CD8-positive, alpha-beta memory T cell (primary cell): Measurements from ENCODE around the gene SBK2. TPM values are rescaled to one million over a fixed set of nuclear protein-coding genes. Genes with fewer than 3 reads are reported as not detected.
"Not testable (repeated sequence)": the region's sequence is repeated elsewhere in the genome, so short reads cannot be mapped to it uniquely, and the experiment has no call there.

Experiments used
- CTCF ChIA-PET: fragments of 350-600 bp; sonication (Branson Sonifier 250); formaldehyde crosslinking; loops from one replicate; lab custom pipeline; 2021; ENCODE audit warnings: antibody characterized with exemption; lab: Charles Lee
- POLR2A ChIA-PET: fragments of 350-600 bp; sonication (Branson Sonifier 250); formaldehyde crosslinking; loops from one replicate; lab custom pipeline; 2021; ENCODE audit warnings: antibody characterized with exemption; lab: Charles Lee
- DNase-seq, 5 donors: peaks; one replicate each; pipeline versions ENCODE4 v3.0.0 to v3.0.0-alpha.2; 2020 to 2022; ENCODE audit warnings: mixed read lengths in 1 of 5
- H3K27ac ChIP-seq: one replicate; pipeline ENCODE4 v1.7.0; 2013; ENCODE audit warnings: low read depth, mild to moderate bottlenecking, low read length, moderate library complexity
- H3K27me3 ChIP-seq: 2 replicates; pipeline ENCODE4 v1.7.0; 2013; ENCODE audit warnings: low read length, mild to moderate bottlenecking; ENCODE audit not compliant: insufficient read depth, poor library complexity, severe bottlenecking
- H3K36me3 ChIP-seq: 2 replicates; pipeline ENCODE4 v1.7.0; 2013; ENCODE audit warnings: mild to moderate bottlenecking, low read length, moderate library complexity; ENCODE audit not compliant: insufficient read depth
- H3K4me1 ChIP-seq: 2 replicates; pipeline ENCODE4 v1.7.0; 2013; ENCODE audit warnings: mild to moderate bottlenecking, low read length, moderate library complexity; ENCODE audit not compliant: insufficient read depth
- H3K4me3 ChIP-seq: 2 replicates; pipeline ENCODE4 v1.7.0; 2013; ENCODE audit warnings: mild to moderate bottlenecking, low read length
- H3K9me3 ChIP-seq: 2 replicates; pipeline ENCODE4 v1.7.0; 2013; ENCODE audit warnings: mild to moderate bottlenecking, low read length
- H3K27ac Mint-ChIP-seq, 8 donors: one replicate each; pipeline ENCODE4 v1.8.0; 2020 to 2021; ENCODE audit warnings: mixed read lengths in 8 of 8, mild to moderate bottlenecking in 6 of 8, inconsistent platforms in 3 of 8, moderate library complexity in 3 of 8
- H3K27me3 Mint-ChIP-seq, 2 donors: one replicate each; pipeline ENCODE4 v1.8.0; 2020 to 2021; ENCODE audit warnings: mixed read lengths in 2 of 2, mild to moderate bottlenecking in 1 of 2, moderate library complexity in 1 of 2
- H3K36me3 Mint-ChIP-seq, 3 donors: one replicate each; pipeline ENCODE4 v1.8.0; 2020 to 2021; ENCODE audit warnings: mixed read lengths in 3 of 3, inconsistent platforms in 1 of 3, mild to moderate bottlenecking in 1 of 3
- H3K4me1 Mint-ChIP-seq, 3 donors: one replicate each; pipeline ENCODE4 v1.8.0; 2020 to 2021; ENCODE audit warnings: mixed read lengths in 3 of 3, inconsistent platforms in 1 of 3, mild to moderate bottlenecking in 1 of 3
- H3K4me3 Mint-ChIP-seq, 7 donors: one replicate each; pipeline ENCODE4 v1.8.0; 2020 to 2021; ENCODE audit warnings: mixed read lengths in 7 of 7, mild to moderate bottlenecking in 6 of 7, moderate library complexity in 4 of 7, inconsistent platforms in 2 of 7
- H3K9me3 Mint-ChIP-seq, 5 donors: one replicate each; pipeline ENCODE4 v1.8.0; 2020 to 2022; ENCODE audit warnings: mixed read lengths in 5 of 5, mild to moderate bottlenecking in 3 of 5, moderate library complexity in 2 of 5, inconsistent platforms in 1 of 5
- polyA plus RNA-seq: library from polyadenylated mRNA; unstranded; fragments of 300-500 nt; fragmentation: Illumina TruSeq; gene quantifications from one replicate; pipeline ENCODE4 v1.2.3, GENCODE V29; 2021
- total RNA-seq, 2 experiments: library from RNA; stranded (reverse); gene quantifications; one replicate each; pipeline ENCODE4 v1.2.3, GENCODE V29; 2021

The SBK2 gene
- total and polyA plus RNA-seq, 3 experiments from 2014 or later = not detected

DNA sequence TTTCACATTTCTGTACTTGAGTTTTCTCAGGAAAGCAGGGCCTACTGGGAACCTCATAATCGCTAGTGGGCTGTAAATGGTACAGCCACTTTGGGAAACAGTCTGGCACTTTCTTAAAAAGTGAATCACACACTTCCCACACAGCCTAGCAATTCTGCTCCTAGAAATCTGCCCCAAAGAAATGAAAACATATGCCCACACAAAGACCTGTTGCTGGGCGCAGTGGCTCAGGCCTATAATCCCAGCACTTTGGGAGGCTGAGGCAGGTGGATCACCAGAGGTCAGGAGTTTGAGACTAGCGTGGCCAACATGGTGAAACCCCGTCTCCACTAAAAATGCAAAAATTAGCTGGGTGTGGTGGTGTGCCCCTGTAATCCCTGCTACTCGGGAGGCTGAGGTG, 32.5 kb upstream of the SBK2 start:
- H3K4me1 ChIP-seq, POLR2A ChIA-PET, DNase-seq, H3K4me3 ChIP-seq, H3K36me3 Mint-ChIP-seq, H3K9me3 Mint-ChIP-seq, H3K4me1 Mint-ChIP-seq, H3K4me3 Mint-ChIP-seq, H3K9me3 ChIP-seq, H3K27ac ChIP-seq, H3K27ac Mint-ChIP-seq, H3K36me3 ChIP-seq, H3K27me3 ChIP-seq: not testable (repeated sequence)
- peaks cover 9 to 14% of the 10 kb centered on the region in 2 donors for H3K27me3 Mint-ChIP-seq
- CTCF ChIA-PET = interaction anchor here (0.7 kb wide), 1 partner anchor 36 kb away, joined by 4 read pairs; no protein-coding TSS in a partner anchor

DNA sequence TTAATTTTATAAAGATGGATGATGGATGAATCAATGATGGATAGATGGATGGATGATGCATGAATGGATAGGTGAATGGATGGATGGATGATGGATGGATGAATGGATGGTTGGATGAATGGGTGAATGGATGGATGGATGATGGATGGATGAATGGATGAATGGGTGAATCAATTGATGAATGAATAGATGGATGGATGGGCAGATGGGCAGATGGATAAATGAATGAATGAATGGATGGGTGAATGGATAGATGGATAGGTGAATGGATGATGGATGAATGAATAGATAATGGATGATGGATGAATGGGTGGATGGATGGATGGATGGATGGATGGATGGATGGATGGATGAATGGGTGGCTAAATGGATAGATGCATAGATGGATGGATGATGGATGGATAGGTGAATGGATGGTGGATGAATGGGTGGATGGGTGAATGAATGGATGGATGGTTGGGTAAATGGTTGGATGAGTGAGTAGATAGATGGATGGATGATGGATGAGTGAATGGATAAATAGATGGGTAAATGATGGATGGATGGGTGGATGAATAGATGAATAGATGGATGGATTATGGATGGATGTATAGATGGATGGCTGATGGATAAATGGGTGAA, 30.9 kb upstream of the SBK2 start:
- no peaks in the 10 kb centered on the region for H3K4me1 ChIP-seq
- Mint-ChIP-seq H3K4me3 (no peak overlapping the region), H3K9me3 (no peaks in the 10 kb centered on the region), H3K27ac (no peak overlapping the region), H3K4me1 (no peaks in the 10 kb centered on the region), H3K36me3 (no peaks in the 10 kb centered on the region), H3K27me3 (peaks cover 11 to 18% of the 10 kb centered on the region in 2 donors)
- H3K4me3 ChIP-seq = no peak overlapping the region
- no peak for DNase-seq
- POLR2A ChIA-PET = no interaction called here
- no peaks in the 10 kb centered on the region for H3K36me3 ChIP-seq
- no peaks in the 10 kb centered on the region for H3K9me3 ChIP-seq
- no peaks in the 10 kb centered on the region for H3K27me3 ChIP-seq
- CTCF ChIA-PET = no interaction called here
- H3K27ac ChIP-seq = no peak overlapping the region

DNA sequence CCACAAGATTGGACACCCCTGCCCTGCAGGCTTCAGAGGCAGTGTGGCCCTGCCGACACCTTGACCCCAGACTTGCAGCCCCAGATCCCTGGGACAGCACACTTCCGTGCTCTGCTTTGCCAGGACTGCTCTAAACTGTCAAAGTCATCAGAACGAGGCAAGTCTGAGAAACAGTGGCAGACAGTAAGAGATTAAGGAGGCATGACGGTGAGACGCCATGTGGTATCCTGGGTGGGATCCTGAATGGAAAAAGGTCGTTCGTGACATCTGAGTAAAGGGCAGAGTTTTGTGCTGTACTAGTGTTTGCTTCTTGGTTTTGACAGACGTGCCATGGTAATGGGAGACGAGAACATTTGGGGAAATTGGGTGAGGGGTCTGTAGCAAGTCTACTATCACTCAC, 29.9 kb upstream of the SBK2 start:
- Mint-ChIP-seq H3K4me1 (no peaks in the 10 kb centered on the region), H3K4me3 (no peak overlapping the region), H3K9me3 (no peaks in the 10 kb centered on the region), H3K36me3 (no peaks in the 10 kb centered on the region), H3K27me3 (peaks cover 10 to 18% of the 10 kb centered on the region in 2 donors), H3K27ac (no peak overlapping the region)
- POLR2A ChIA-PET = no interaction called here
- no peak overlapping the region for H3K27ac ChIP-seq
- no peaks in the 10 kb centered on the region for H3K9me3 ChIP-seq
- H3K4me1 ChIP-seq = no peaks in the 10 kb centered on the region
- no peak for DNase-seq
- H3K36me3 ChIP-seq = no peaks in the 10 kb centered on the region
- H3K4me3 ChIP-seq = no peak overlapping the region
- no peaks in the 10 kb centered on the region for H3K27me3 ChIP-seq
- CTCF ChIA-PET = no interaction called here

DNA sequence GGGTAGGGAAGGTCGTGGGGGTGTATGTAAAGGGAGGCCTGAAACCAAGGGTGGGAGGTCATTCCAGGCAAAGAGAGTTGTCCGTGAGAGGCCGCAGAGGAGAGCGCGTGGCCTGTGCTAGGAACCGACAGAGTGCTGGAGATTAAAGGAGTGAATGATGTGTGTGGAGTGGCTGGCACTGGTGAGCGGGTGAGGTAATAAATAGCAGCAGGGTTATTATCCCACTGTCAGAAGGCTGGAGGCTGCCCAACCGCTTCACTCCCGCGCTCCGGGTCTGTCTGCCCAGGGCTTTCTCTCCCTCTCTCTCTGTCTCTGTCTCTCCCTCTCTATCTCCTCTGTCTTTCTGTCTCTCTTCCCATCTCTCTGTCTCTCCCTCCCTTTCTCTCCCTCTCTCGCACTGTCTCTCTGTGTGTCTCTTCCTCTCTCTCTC, 26.3 kb upstream of the SBK2 start:
- peaks cover 0 to 8% (median 0%) of the 10 kb centered on the region in 5 donors for H3K9me3 Mint-ChIP-seq

DNA sequence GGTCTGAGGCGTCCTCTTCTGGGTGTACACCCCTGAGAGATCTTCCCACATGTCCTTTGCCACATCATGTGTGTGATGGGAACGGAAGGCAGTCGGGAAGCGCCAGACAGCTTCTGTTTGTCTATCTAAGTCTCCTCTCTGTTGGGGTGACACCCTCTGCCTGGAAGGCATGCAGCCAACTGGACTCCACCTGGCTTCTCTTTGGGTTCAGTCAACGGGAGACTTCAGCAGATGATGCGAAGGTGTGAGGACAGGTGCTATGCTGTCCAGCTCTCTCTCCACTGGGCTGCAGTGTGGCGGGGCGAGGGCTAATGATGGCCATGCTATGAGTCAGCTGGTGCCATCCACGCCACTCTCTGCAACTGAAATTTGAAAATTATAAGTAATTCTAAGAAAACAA, 22.8 kb upstream of the SBK2 start:
- Mint-ChIP-seq H3K4me1 (no peaks in the 10 kb centered on the region), H3K9me3 (peaks cover 0 to 8% (median 0%) of the 10 kb centered on the region in 5 donors), H3K27me3 (peaks cover 22 to 25% of the 10 kb centered on the region in 2 donors), H3K27ac (no peak overlapping the region), H3K36me3 (no peaks in the 10 kb centered on the region), H3K4me3 (no peak overlapping the region)
- CTCF ChIA-PET = no interaction called here
- Histone ChIP-seq H3K27me3 (no peaks in the 10 kb centered on the region), H3K4me1 (no peaks in the 10 kb centered on the region), H3K9me3 (no peaks in the 10 kb centered on the region), H3K27ac (no peak overlapping the region), H3K36me3 (no peaks in the 10 kb centered on the region), H3K4me3 (no peak overlapping the region)
- DNase-seq = no peak
- POLR2A ChIA-PET = no interaction called here

More for the DNA sequence above, 26.3 kb upstream of the SBK2 start:
- H3K27me3 ChIP-seq = no peaks in the 10 kb centered on the region
- no peaks in the 10 kb centered on the region for H3K9me3 ChIP-seq
- Mint-ChIP-seq H3K4me3 (no peak overlapping the region), H3K27ac (peak overlapping the region in 1 of 8 donors; percentile 58), H3K4me1 (no peaks in the 10 kb centered on the region), H3K36me3 (no peaks in the 10 kb centered on the region), H3K27me3 (peaks cover 24 to 33% of the 10 kb centered on the region in 2 donors)
- no peaks in the 10 kb centered on the region for H3K4me1 ChIP-seq
- no peak for DNase-seq
- H3K27ac ChIP-seq = no peak overlapping the region
- H3K4me3 ChIP-seq = no peak overlapping the region
- CTCF ChIA-PET = no interaction called here
- POLR2A ChIA-PET = no interaction called here
- no peaks in the 10 kb centered on the region for H3K36me3 ChIP-seq

DNA sequence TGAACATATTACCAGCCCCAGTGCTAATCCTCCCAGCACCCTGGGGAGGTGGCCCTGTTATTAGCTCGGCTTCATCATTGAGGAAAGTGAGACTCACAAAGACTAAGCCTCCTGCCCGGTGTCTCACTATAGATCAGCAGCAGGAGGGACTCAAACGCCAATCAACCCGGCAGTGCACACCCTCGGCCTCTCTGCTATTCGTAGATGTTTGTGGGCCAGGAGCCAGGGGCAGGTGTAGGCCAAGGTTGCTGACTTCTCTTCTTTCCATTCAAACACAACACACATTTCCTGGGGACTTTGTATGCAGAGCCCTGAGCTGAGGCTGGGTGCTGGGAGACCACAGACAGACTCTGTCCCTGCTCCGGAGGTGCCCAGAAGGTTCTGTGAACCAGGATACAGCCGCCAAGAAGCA, 17.8 kb upstream of the SBK2 start:
- Mint-ChIP-seq H3K4me3 (no peak overlapping the region), H3K27me3 (peaks cover 12 to 27% of the 10 kb centered on the region in 2 donors), H3K27ac (no peak overlapping the region), H3K4me1 (no peaks in the 10 kb centered on the region), H3K9me3 (no peaks in the 10 kb centered on the region), H3K36me3 (no peaks in the 10 kb centered on the region)
- Histone ChIP-seq H3K9me3 (no peaks in the 10 kb centered on the region), H3K27me3 (no peaks in the 10 kb centered on the region), H3K4me1 (no peaks in the 10 kb centered on the region), H3K4me3 (no peak overlapping the region), H3K36me3 (no peaks in the 10 kb centered on the region), H3K27ac (no peak overlapping the region)
- peak in 1 of 5 donors; percentile 8 for DNase-seq
- ChIA-PET POLR2A (no interaction called here), CTCF (no interaction called here)

DNA sequence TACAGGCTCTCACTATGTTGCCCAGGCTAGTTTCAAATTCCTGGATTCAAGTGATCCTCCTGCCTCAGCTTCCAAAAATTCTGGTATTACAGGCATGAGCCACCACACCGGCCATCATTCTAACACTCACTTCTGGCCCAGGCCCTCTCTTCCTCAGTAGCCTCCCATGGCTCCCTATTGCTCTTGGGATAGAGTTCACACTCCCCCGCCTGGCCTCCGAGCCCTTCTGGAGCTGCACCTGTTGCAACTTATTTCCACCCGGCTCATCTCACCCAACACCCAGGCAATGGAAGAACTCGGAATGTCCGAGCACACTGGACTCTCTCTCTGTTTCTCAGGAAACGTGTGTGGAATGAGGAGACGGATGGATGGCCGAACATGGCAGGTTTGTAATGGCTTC, 17.4 kb upstream of the SBK2 start:
- peaks cover 10 to 26% of the 10 kb centered on the region in 2 donors for H3K27me3 Mint-ChIP-seq
- no peak overlapping the region for H3K27ac ChIP-seq
- no peaks in the 10 kb centered on the region for H3K4me1 Mint-ChIP-seq
- ChIA-PET POLR2A (no interaction called here), CTCF (no interaction called here)
- no peak overlapping the region for H3K4me3 ChIP-seq
- no peaks in the 10 kb centered on the region for H3K9me3 Mint-ChIP-seq
- H3K27ac Mint-ChIP-seq = no peak overlapping the region
- H3K27me3 ChIP-seq = no peaks in the 10 kb centered on the region
- no peaks in the 10 kb centered on the region for H3K4me1 ChIP-seq
- H3K4me3 Mint-ChIP-seq = no peak overlapping the region
- DNase-seq = peak in 1 of 5 donors; percentile 13
- no peaks in the 10 kb centered on the region for H3K36me3 Mint-ChIP-seq
- no peaks in the 10 kb centered on the region for H3K36me3 ChIP-seq
- H3K9me3 ChIP-seq = no peaks in the 10 kb centered on the region

DNA sequence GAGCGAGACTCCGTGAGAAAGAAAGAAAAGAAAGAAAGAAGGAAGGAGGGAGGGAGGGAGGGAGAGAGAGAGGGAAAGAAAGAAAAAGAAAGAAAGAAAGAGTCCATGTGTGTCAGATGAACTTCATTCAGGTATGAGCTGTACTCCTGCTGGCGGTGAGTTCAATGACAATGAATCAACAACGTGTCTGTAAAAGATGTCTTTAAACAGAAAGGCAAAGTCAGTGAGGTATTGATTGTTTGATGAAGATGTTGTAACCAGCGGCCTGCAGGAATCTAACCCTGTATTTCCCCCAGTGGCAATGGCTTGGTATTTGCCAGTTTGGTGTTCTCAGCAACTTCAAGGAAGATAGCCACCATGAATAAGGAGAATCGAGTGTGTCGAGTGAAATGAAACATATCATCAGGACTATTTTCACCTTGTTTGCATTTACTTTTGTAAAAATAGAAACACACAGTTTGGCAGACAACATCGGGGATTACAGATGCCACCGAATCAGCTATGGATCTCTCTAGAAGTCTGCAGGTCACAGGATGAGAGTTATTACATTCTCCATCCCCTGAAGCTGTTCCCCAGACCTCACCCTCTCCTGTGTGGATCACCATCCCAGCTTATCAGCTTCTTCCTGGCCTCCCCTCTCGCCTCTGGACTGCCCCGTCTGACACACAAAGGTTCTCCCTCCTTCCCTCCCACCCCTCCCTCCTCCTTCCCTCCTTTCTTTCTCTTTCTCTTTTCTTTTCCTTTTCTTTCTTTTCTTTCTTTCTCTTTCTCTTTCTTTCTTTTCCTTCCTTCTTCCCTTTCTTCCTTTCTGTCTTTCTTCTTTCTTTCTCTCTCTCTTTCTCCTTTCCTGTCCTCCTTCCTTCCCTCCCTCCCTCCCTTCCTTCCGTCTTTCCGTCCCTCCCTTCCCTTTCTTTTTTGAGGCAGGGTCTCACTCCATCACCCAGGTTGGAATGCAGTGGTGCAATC, 16.6 kb upstream of the SBK2 start:
- no peak overlapping the region for H3K4me3 Mint-ChIP-seq
- H3K9me3 Mint-ChIP-seq = no peaks in the 10 kb centered on the region

More for the DNA sequence above, 16.6 kb upstream of the SBK2 start:
- no peaks in the 10 kb centered on the region for H3K27me3 ChIP-seq
- no peak overlapping the region for H3K27ac Mint-ChIP-seq
- CTCF ChIA-PET = interaction anchor here (0.6 kb wide), 1 partner anchor 108 kb away, joined by 3 read pairs; no protein-coding TSS in a partner anchor
- H3K4me1 ChIP-seq = no peaks in the 10 kb centered on the region
- POLR2A ChIA-PET = no interaction called here
- H3K27ac ChIP-seq = no peak overlapping the region
- H3K4me3 ChIP-seq = no peak overlapping the region
- H3K36me3 Mint-ChIP-seq = no peaks in the 10 kb centered on the region
- H3K27me3 Mint-ChIP-seq = peaks cover 12 to 25% of the 10 kb centered on the region in 2 donors
- no peaks in the 10 kb centered on the region for H3K36me3 ChIP-seq
- no peaks in the 10 kb centered on the region for H3K9me3 ChIP-seq
- DNase-seq = peak in 1 of 5 donors; percentile 23
- no peaks in the 10 kb centered on the region for H3K4me1 Mint-ChIP-seq
